CD14-positive monocyte (primary cell): Measurements from ENCODE around the gene PSMG4. TPM values are rescaled to one million over a fixed set of nuclear protein-coding genes. Genes with fewer than 3 reads are reported as not detected.

Experiments used
- DNase-seq, 3 donors: peaks; one replicate each; pipeline ENCODE4 v3.0.0-alpha.2; 2011 to 2022
- H2AFZ ChIP-seq: 2 replicates; pipeline ENCODE4 v1.6.0; 2012; ENCODE audit warnings: mild to moderate bottlenecking, low read depth, low read length, inconsistent platforms; ENCODE audit not compliant: insufficient read depth, poor library complexity, severe bottlenecking
- H3K27ac ChIP-seq, 2 donors: 1 replicate in 1 of 2; 2 replicates in 1 of 2; pipeline ENCODE4 v1.5.1; 2012 to 2013; ENCODE audit warnings: low read length in 2 of 2, control low read depth in 1 of 2, inconsistent platforms in 1 of 2, low read depth in 1 of 2, mild to moderate bottlenecking in 1 of 2
- H3K27me3 ChIP-seq, 2 donors: one replicate each; pipeline versions ENCODE4 v1.6.0 to v1.6.1; 2011 to 2013; ENCODE audit warnings: low read length in 2 of 2; ENCODE audit not compliant: control insufficient read depth in 2 of 2, insufficient read depth in 2 of 2
- H3K36me3 ChIP-seq, 2 donors: replicated peaks in 1 of 2; 1 replicate in 1 of 2; 2 replicates in 1 of 2; pipeline versions ENCODE4 v1.5.1 to v1.6.1; 2012 to 2013; ENCODE audit warnings: low read length in 2 of 2, control low read depth in 1 of 2, inconsistent platforms in 1 of 2, mild to moderate bottlenecking in 1 of 2; ENCODE audit not compliant: insufficient read depth in 2 of 2, control insufficient read depth in 1 of 2
- H3K4me1 ChIP-seq, 2 donors: 1 replicate in 1 of 2; 2 replicates in 1 of 2; pipeline versions ENCODE4 v1.5.1 to v1.6.1; 2012 to 2013; ENCODE audit warnings: low read length in 2 of 2, control low read depth in 1 of 2, inconsistent platforms in 1 of 2, mild to moderate bottlenecking in 1 of 2, moderate library complexity in 1 of 2; ENCODE audit not compliant: insufficient read depth in 2 of 2, control insufficient read depth in 1 of 2
- H3K4me2 ChIP-seq: replicated peaks from 2 replicates; pipeline ENCODE3; 2012; ENCODE audit warnings: low read length, moderate library complexity, mild to moderate bottlenecking; ENCODE audit not compliant: poor library complexity, severe bottlenecking; ENCODE audit errors: extremely low read depth
- H3K4me3 ChIP-seq, 3 experiments: fragments of 200-600 bp in 1 of 3; sonication (generic) in 1 of 3; replicated peaks in 1 of 3; 1 replicate in 2 of 3; 2 replicates in 1 of 3; pipeline ENCODE4 v1.5.1; 2011 to 2013; ENCODE audit warnings: low read length in 3 of 3, mild to moderate bottlenecking in 3 of 3, control low read depth in 2 of 3, low read depth in 2 of 3, inconsistent platforms in 1 of 3, moderate library complexity in 1 of 3
- H3K79me2 ChIP-seq: 2 replicates; pipeline ENCODE4 v1.6.0; 2012; ENCODE audit warnings: mild to moderate bottlenecking, control low read depth, inconsistent platforms, low read length, moderate library complexity; ENCODE audit not compliant: insufficient read depth
- H3K9ac ChIP-seq: 2 replicates; pipeline ENCODE4 v1.6.0; 2017; ENCODE audit warnings: low read length, mild to moderate bottlenecking; ENCODE audit not compliant: insufficient read depth, poor library complexity, severe bottlenecking
- H3K9me3 ChIP-seq, 2 donors: replicated peaks in 1 of 2; 1 replicate in 1 of 2; 2 replicates in 1 of 2; pipeline versions ENCODE4 v1.5.1 to v1.6.1; 2012 to 2013; ENCODE audit warnings: low read length in 2 of 2, control low read depth in 1 of 2; ENCODE audit not compliant: control insufficient read depth in 1 of 2, insufficient read depth in 1 of 2
- H4K20me1 ChIP-seq: 2 replicates; pipeline ENCODE4 v1.6.0; 2012; ENCODE audit warnings: mild to moderate bottlenecking, low read length, control low read depth, moderate library complexity; ENCODE audit not compliant: insufficient read depth
- H3K27ac Mint-ChIP-seq, 7 donors: one replicate each; pipeline ENCODE4 v1.8.0; 2020; ENCODE audit warnings: mild to moderate bottlenecking in 7 of 7, mixed read lengths in 7 of 7, moderate library complexity in 6 of 7, inconsistent platforms in 2 of 7
- H3K27me3 Mint-ChIP-seq, 3 donors: one replicate each; pipeline ENCODE4 v1.8.0; 2021 to 2022; ENCODE audit warnings: low read depth in 3 of 3, mild to moderate bottlenecking in 3 of 3, mixed read lengths in 3 of 3, moderate library complexity in 3 of 3, inconsistent platforms in 1 of 3
- H3K36me3 Mint-ChIP-seq, 2 donors: one replicate each; pipeline ENCODE4 v1.8.0; 2020; ENCODE audit warnings: mixed read lengths in 2 of 2, inconsistent platforms in 1 of 2, mild to moderate bottlenecking in 1 of 2
- H3K4me1 Mint-ChIP-seq: one replicate; pipeline ENCODE4 v1.8.0; 2020; ENCODE audit warnings: mild to moderate bottlenecking, mixed read lengths
- H3K4me3 Mint-ChIP-seq, 2 donors: one replicate each; pipeline ENCODE4 v1.8.0; 2020; ENCODE audit warnings: mild to moderate bottlenecking in 2 of 2, mixed read lengths in 2 of 2, moderate library complexity in 1 of 2
- H3K9me3 Mint-ChIP-seq, 7 donors: one replicate each; pipeline ENCODE4 v1.8.0; 2020 to 2022; ENCODE audit warnings: mixed read lengths in 7 of 7, mild to moderate bottlenecking in 6 of 7, moderate library complexity in 6 of 7, inconsistent platforms in 2 of 7
- CTCF ChIP-seq: fragments of 200-600 bp; IDR thresholded peaks from one replicate; pipeline ENCODE4 v1.8.0; 2022; ENCODE audit warnings: antibody characterized with exemption, mild to moderate bottlenecking
- WGBS: methylation state at CpG from one replicate; pipeline ENCODE4 v1.1.5; 2013; ENCODE audit warnings: missing lambda C conversion rate; ENCODE audit not compliant: insufficient coverage; 5-methylcytosine and 5-hydroxymethylcytosine counted together
- intact Hi-C, 2 donors: fragments of 100-400 bp; cut with micrococcal nuclease; formaldehyde crosslinking; loops; one replicate each; pipeline versions ENCODE4 v1.15.0 to v1.15.1; 2023
- polyA plus RNA-seq, 3 donors: library from polyadenylated mRNA; depleted of rRNA in 1 of 3; unstranded in 2 of 3; stranded (reverse) in 1 of 3; fragments of 300-500 nt in 2 of 3; fragments of >200 nt in 1 of 3; fragmentation: Illumina TruSeq in 2 of 3; gene quantifications; 1 replicate in 2 of 3; 2 replicates in 1 of 3; pipeline ENCODE4 v1.2.3, GENCODE V29; 2012 to 2021

The PSMG4 gene
- polyA plus RNA-seq, 3 donors = 23.6 to 31.1 (median 27.9) TPM

- no peaks in the 10 kb centered on the region for H3K4me1 Mint-ChIP-seq
- no peak for TF ChIP-seq CTCF
- 94% methylated on average over 11 of the region's 11 CpGs for WGBS
Measured at GRCh38 chr6:3297909-3298308, 39.2 kb downstream of the PSMG4 start.

GRCh38 chr6:3299221-3299620, 40.5 kb downstream of the PSMG4 start:
- H3K9me3 Mint-ChIP-seq = peaks cover 0 to 2% (median 0%) of the 10 kb centered on the region in 7 donors
- Histone ChIP-seq H3K27ac (no peak overlapping the region), H2AFZ (no peak overlapping the region), H3K36me3 (no peaks in the 10 kb centered on the region), H3K4me2 (no peak overlapping the region), H4K20me1 (no peaks in the 10 kb centered on the region), H3K27me3 (no peaks in the 10 kb centered on the region), H3K4me1 (no peaks in the 10 kb centered on the region), H3K79me2 (no peaks in the 10 kb centered on the region), H3K9me3 (no peaks in the 10 kb centered on the region), H3K9ac (no peak overlapping the region), H3K4me3 (no peak overlapping the region)
- H3K27ac Mint-ChIP-seq = no peak overlapping the region
- no peak for DNase-seq
- intact Hi-C loops = no loop called here
- TF ChIP-seq CTCF = no peak
- WGBS = 96% methylated on average over 5 of the region's 10 CpGs
- H3K4me3 Mint-ChIP-seq = no peak overlapping the region
- H3K4me1 Mint-ChIP-seq = no peaks in the 10 kb centered on the region
- no peaks in the 10 kb centered on the region for H3K36me3 Mint-ChIP-seq
- H3K27me3 Mint-ChIP-seq = peaks cover 5 to 9% (median 6%) of the 10 kb centered on the region in 3 donors

More at GRCh38 chr6:3297909-3298308, 39.2 kb downstream of the PSMG4 start:
- Histone ChIP-seq H3K36me3 (no peaks in the 10 kb centered on the region), H3K4me2 (no peak overlapping the region), H3K9ac (no peak overlapping the region), H3K4me3 (no peak overlapping the region), H3K4me1 (no peaks in the 10 kb centered on the region), H4K20me1 (no peaks in the 10 kb centered on the region), H2AFZ (no peak overlapping the region), H3K27ac (no peak overlapping the region), H3K9me3 (no peaks in the 10 kb centered on the region), H3K79me2 (no peaks in the 10 kb centered on the region), H3K27me3 (no peaks in the 10 kb centered on the region)
- H3K9me3 Mint-ChIP-seq = peaks cover 0 to 2% (median 0%) of the 10 kb centered on the region in 7 donors
- no peak overlapping the region for H3K4me3 Mint-ChIP-seq
- no peaks in the 10 kb centered on the region for H3K36me3 Mint-ChIP-seq
- H3K27me3 Mint-ChIP-seq = peaks cover 6% of the 10 kb centered on the region in 3 donors
- peak overlapping the region in 1 of 7 donors; percentile 4 for H3K27ac Mint-ChIP-seq
- intact Hi-C loops = no loop called here
- DNase-seq = no peak
